H1 (cell line): ENCODE results near the gene CACNG3. TPM values are rescaled to one million over a fixed set of nuclear protein-coding genes. Genes with fewer than 3 reads are reported as not detected.
A peak's percentile ranks its signal among the peaks of the same experiment; 100 is the strongest.
"Not testable (repeated sequence)": the region's sequence is repeated elsewhere in the genome, so short reads cannot be mapped to it uniquely, and the experiment has no call there.

ENCODE experiments used
- CTCF ChIA-PET: fragments of 300-600 bp; sonication (Branson Sonifier 250); formaldehyde crosslinking; loops from one replicate; lab custom pipeline; 2021; ENCODE audit not compliant: partially characterized antibody; lab: Charles Lee
- POLR2A ChIA-PET: fragments of 300-600 bp; sonication (Branson Sonifier 250); formaldehyde crosslinking; loops from one replicate; lab custom pipeline; 2021; ENCODE audit warnings: inconsistent platforms; ENCODE audit not compliant: partially characterized antibody; lab: Charles Lee
- DNase-seq, 2 experiments: peaks; one replicate each; pipeline versions ENCODE4 v3.0.0 to v3.0.0-alpha.2; 2010 to 2022; ENCODE audit warnings: low spot score in 2 of 2, low read depth in 1 of 2, mixed read lengths in 1 of 2
- FAIRE-seq: peaks from 2 replicates; lab custom pipeline; 2011; peaks lifted over from hg19 to GRCh38; lab: Jason Lieb, UNC
- H2AFZ ChIP-seq: 2 replicates; pipeline ENCODE4 v1.8.1; 2012; ENCODE audit warnings: low read length, inconsistent platforms
- H2AK5ac ChIP-seq: 2 replicates; pipeline ENCODE4 v1.6.1; 2013; ENCODE audit warnings: low read depth, low read length
- H2BK120ac ChIP-seq: replicated peaks from 2 replicates; pipeline ENCODE3; 2013; ENCODE audit warnings: low read depth, low read length, inconsistent platforms
- H2BK12ac ChIP-seq: 2 replicates; pipeline ENCODE4 v1.6.1; 2013; ENCODE audit warnings: low read depth, low read length
- H2BK15ac ChIP-seq: 2 replicates; pipeline ENCODE4 v1.6.1; 2013; ENCODE audit warnings: low read length
- H2BK20ac ChIP-seq: 2 replicates; pipeline ENCODE4 v1.6.1; 2013; ENCODE audit warnings: low read length
- H2BK5ac ChIP-seq: 2 replicates; pipeline ENCODE4 v1.6.1; 2013; ENCODE audit warnings: low read depth, low read length
- H3K14ac ChIP-seq: 2 replicates; pipeline ENCODE4 v1.6.1; 2013; ENCODE audit warnings: inconsistent platforms; ENCODE audit not compliant: insufficient read length
- H3K18ac ChIP-seq: 2 replicates; pipeline ENCODE4 v1.6.1; 2013; ENCODE audit warnings: low read length; ENCODE audit errors: extremely low read depth
- H3K23ac ChIP-seq: 2 replicates; pipeline ENCODE4 v1.6.1; 2013; ENCODE audit warnings: inconsistent platforms; ENCODE audit not compliant: insufficient read length
- H3K23me2 ChIP-seq: 2 replicates; pipeline ENCODE4 v1.6.1; 2013; ENCODE audit warnings: low read depth, low read length
- H3K27ac ChIP-seq: 2 replicates; pipeline ENCODE4 v1.6.1; 2011; ENCODE audit warnings: low read depth, low read length, inconsistent platforms
- H3K27me3 ChIP-seq, 4 experiments: replicated peaks in 1 of 4; 1 replicate in 1 of 4; 2 replicates in 3 of 4; pipeline versions ENCODE4 v1.6.1 to v1.8.1; 2011 to 2013; ENCODE audit warnings: low read length in 3 of 4, mild to moderate bottlenecking in 3 of 4, inconsistent platforms in 2 of 4, mixed read lengths in 2 of 4, moderate library complexity in 1 of 4; ENCODE audit not compliant: control insufficient read depth in 3 of 4, insufficient read depth in 3 of 4; ENCODE audit errors: extremely low read depth in 1 of 4
- H3K36me3 ChIP-seq, 4 experiments: 2 replicates each; pipeline versions ENCODE4 v1.6.1 to v1.8.1; 2011 to 2013; ENCODE audit warnings: mild to moderate bottlenecking in 4 of 4, low read length in 3 of 4, moderate library complexity in 2 of 4, control low read depth in 1 of 4, inconsistent platforms in 1 of 4; ENCODE audit not compliant: insufficient read depth in 4 of 4, control insufficient read depth in 2 of 4
- H3K4ac ChIP-seq: replicated peaks from 2 replicates; pipeline ENCODE3; 2013; ENCODE audit warnings: low read length, low read depth, mixed read lengths, inconsistent platforms; ENCODE audit not compliant: insufficient read length
- H3K4me1 ChIP-seq, 4 experiments: replicated peaks in 1 of 4; 1 replicate in 1 of 4; 2 replicates in 3 of 4; pipeline versions ENCODE4 v1.6.1 to v1.8.1; 2011 to 2013; ENCODE audit warnings: low read length in 3 of 4, inconsistent platforms in 2 of 4, mixed read lengths in 1 of 4; ENCODE audit not compliant: insufficient read depth in 4 of 4, control insufficient read depth in 3 of 4
- H3K4me2 ChIP-seq, 2 experiments: 2 replicates each; pipeline versions ENCODE4 v1.6.1 to v1.8.1; 2011 to 2013; ENCODE audit warnings: low read depth in 2 of 2, low read length in 2 of 2, control low read depth in 1 of 2, inconsistent platforms in 1 of 2, mild to moderate bottlenecking in 1 of 2; ENCODE audit not compliant: insufficient read depth in 1 of 2
- H3K4me3 ChIP-seq, 4 experiments: fragments of 200-600, 300-600 bp in 1 of 4; sonication (generic), shearing (Covaris generic), sonication (Bioruptor Twin) in 1 of 4; 2 replicates each; pipeline versions ENCODE4 v1.5.1 to v1.8.1; 2011 to 2016; ENCODE audit warnings: low read length in 4 of 4, low read depth in 3 of 4, control low read depth in 2 of 4, inconsistent platforms in 2 of 4, mild to moderate bottlenecking in 2 of 4, mixed read lengths in 1 of 4, moderate library complexity in 1 of 4; ENCODE audit not compliant: insufficient read depth in 2 of 4; ENCODE audit errors: extremely low read depth in 1 of 4
- H3K56ac ChIP-seq: replicated peaks from 2 replicates; pipeline ENCODE3; 2013; ENCODE audit warnings: low read depth, mild to moderate bottlenecking, mixed read lengths, low read length, inconsistent platforms; ENCODE audit not compliant: insufficient read length
- H3K79me1 ChIP-seq: 2 replicates; pipeline ENCODE4 v1.6.1; 2013; ENCODE audit warnings: low read depth, low read length, control low read depth
- H3K79me2 ChIP-seq, 2 experiments: 2 replicates each; pipeline versions ENCODE4 v1.6.1 to v1.8.1; 2012 to 2013; ENCODE audit warnings: low read length in 2 of 2, mild to moderate bottlenecking in 2 of 2, inconsistent platforms in 1 of 2; ENCODE audit not compliant: insufficient read depth in 2 of 2, control insufficient read depth in 1 of 2
- H3K9ac ChIP-seq, 4 experiments: replicated peaks in 1 of 4; 1 replicate in 1 of 4; 2 replicates in 3 of 4; pipeline versions ENCODE4 v1.6.1 to v1.8.1; 2011 to 2013; ENCODE audit warnings: low read depth in 3 of 4, low read length in 3 of 4, control low read depth in 2 of 4, mild to moderate bottlenecking in 2 of 4, moderate library complexity in 2 of 4, inconsistent platforms in 1 of 4; ENCODE audit errors: extremely low read depth in 1 of 4
- H3K9me3 ChIP-seq, 2 experiments: 2 replicates each; pipeline versions ENCODE4 v1.6.1 to v1.8.1; 2012 to 2013; ENCODE audit warnings: mild to moderate bottlenecking in 2 of 2, moderate library complexity in 2 of 2, control low read depth in 1 of 2, inconsistent platforms in 1 of 2, low read depth in 1 of 2, low read length in 1 of 2, mixed read lengths in 1 of 2; ENCODE audit not compliant: insufficient read depth in 2 of 2
- H4K20me1 ChIP-seq, 2 experiments: replicated peaks in 1 of 2; 2 replicates each; pipeline versions ENCODE3 to v1.8.1; 2011 to 2013; ENCODE audit warnings: inconsistent platforms in 2 of 2, low read length in 2 of 2, mild to moderate bottlenecking in 1 of 2; ENCODE audit not compliant: insufficient read depth in 2 of 2, control insufficient read depth in 1 of 2
- H4K5ac ChIP-seq: 2 replicates; pipeline ENCODE4 v1.6.1; 2013; ENCODE audit warnings: low read length, low read depth, mixed read lengths, inconsistent platforms; ENCODE audit not compliant: insufficient read length
- H4K8ac ChIP-seq: 2 replicates; pipeline ENCODE4 v1.8.0; 2013; ENCODE audit warnings: mild to moderate bottlenecking, moderate library complexity, low read length, inconsistent platforms; ENCODE audit not compliant: insufficient read depth; ENCODE audit errors: extremely low read depth
- H4K91ac ChIP-seq: replicated peaks from 2 replicates; pipeline ENCODE3; 2013; ENCODE audit warnings: low read length, mixed read lengths, inconsistent platforms; ENCODE audit not compliant: insufficient read length
- CEBPB ChIP-seq: IDR thresholded peaks from 2 replicates; pipeline ENCODE4 v1.6.1; 2012; ENCODE audit warnings: low read depth, low read length
- WGBS, 2 experiments: shearing (Covaris generic) in 1 of 2; methylation state at CpG; one replicate each; pipeline versions ENCODE4 v1.1.6 to v1.1.7; 2013 to 2015; ENCODE audit warnings: low lambda C conversion rate in 2 of 2, mixed read lengths in 2 of 2, inconsistent platforms in 1 of 2, low coverage in 1 of 2, missing lambda C conversion rate in 1 of 2; ENCODE audit not compliant: insufficient replicate concordance in 2 of 2, insufficient coverage in 1 of 2, insufficient read length in 1 of 2; ENCODE audit errors: extremely low coverage in 1 of 2, missing lambda C conversion rate in 1 of 2; 5-methylcytosine and 5-hydroxymethylcytosine counted together
- polyA plus RNA-seq, 7 experiments: library from polyadenylated mRNA; depleted of rRNA in 3 of 7; stranded (reverse) in 5 of 7; unstranded in 2 of 7; fragments of >200 nt in 5 of 7; fragments of 200-250 nt in 2 of 7; gene quantifications; 1 replicate in 5 of 7; 2 replicates in 1 of 7; 4 replicates in 1 of 7; pipeline versions ENCODE4 v1.2.1 to v1.2.3, GENCODE V29; 2011 to 2013; ENCODE audit warnings: missing spikeins in 2 of 7, mixed read lengths in 2 of 7
- total RNA-seq: library from RNA; stranded (reverse); fragmentation: NEBNext Ultra II Directional; extraction: Animal tissue kit (Norgen Biotek cat#: 25700); gene quantifications from 2 replicates; pipeline ENCODE4 v1.2.1, GENCODE V29; 2021

CACNG3 gene
- total and polyA plus RNA-seq, 2 of the 8 experiments (the other 6 are each of a cell fraction or from before 2014, with no cell fraction given) = 0.12 TPM; not detected in 1

DNA sequence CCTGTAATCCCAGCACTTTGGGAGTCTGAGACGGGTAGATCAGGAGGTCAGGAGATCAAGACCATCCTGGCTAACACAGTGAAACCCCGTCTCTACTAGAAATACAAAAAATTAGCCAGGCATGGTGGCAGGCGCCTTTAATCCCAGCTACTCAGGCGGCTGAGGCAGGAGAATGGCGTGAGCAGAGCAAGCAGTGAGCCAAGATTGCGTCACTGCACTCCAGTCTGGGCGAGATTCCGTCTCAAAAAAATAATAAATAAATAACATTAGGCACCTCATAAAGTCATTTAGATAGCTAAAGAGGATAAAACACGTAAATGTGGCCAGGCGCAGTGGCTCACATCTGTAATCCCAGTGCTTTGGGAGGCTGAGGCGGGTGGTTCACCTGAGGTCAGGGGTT, 87.7 kb downstream of the CACNG3 start:
- H3K4ac ChIP-seq, H2BK5ac ChIP-seq, DNase-seq, H3K79me1 ChIP-seq, H4K20me1 ChIP-seq, H3K9ac ChIP-seq, H4K5ac ChIP-seq, H3K18ac ChIP-seq, FAIRE-seq, H3K14ac ChIP-seq, H3K27ac ChIP-seq, H2AK5ac ChIP-seq, H2BK20ac ChIP-seq, H2BK15ac ChIP-seq, H3K56ac ChIP-seq, H4K8ac ChIP-seq, H3K4me3 ChIP-seq, H3K36me3 ChIP-seq, H4K91ac ChIP-seq, H2AFZ ChIP-seq, H3K27me3 ChIP-seq, H3K79me2 ChIP-seq, H3K23ac ChIP-seq, H3K23me2 ChIP-seq, H3K9me3 ChIP-seq, POLR2A ChIA-PET, H2BK12ac ChIP-seq, H3K4me2 ChIP-seq, H2BK120ac ChIP-seq: not testable (repeated sequence)
- H3K4me1 ChIP-seq = peaks cover 8 to 18% (median 15%) of the 10 kb centered on the region in 4 experiments; a peak in 4 of 7 replicates
- CTCF ChIA-PET = interaction anchor here (0.8 to 1.5 kb wide), 6 partner anchors 25 to 1366 kb away, joined by 3 to 7 read pairs (median 3); no protein-coding TSS in a partner anchor
- WGBS, 2 experiments = 82% methylated on average over 11 of the region's 11 CpGs; no CpG with 5 or more reads in 1 of the 2 experiments
- peak; percentile 42; the same call in 1 of the 2 replicates for TF ChIP-seq CEBPB
